Stimulated activated CD4-positive, alpha-beta T cell treated with anti-CD3 and anti-CD28 coated beads, TNF-alpha, amount 100 ng/mL, for 24 hours (primary cell): ENCODE measurements around the gene SH3GLB2.
A peak's percentile ranks its signal among the peaks of the same experiment; 100 is the strongest.
"Not testable (repeated sequence)": the region's sequence is repeated elsewhere in the genome, so short reads cannot be mapped to it uniquely, and the experiment has no call there.

Source experiments
- DNase-seq, 3 experiments: peaks; one replicate each; pipeline ENCODE4 v3.0.0-alpha.2; 2020; ENCODE audit warnings: low read depth in 3 of 3

Gene SH3GLB2

DNA sequence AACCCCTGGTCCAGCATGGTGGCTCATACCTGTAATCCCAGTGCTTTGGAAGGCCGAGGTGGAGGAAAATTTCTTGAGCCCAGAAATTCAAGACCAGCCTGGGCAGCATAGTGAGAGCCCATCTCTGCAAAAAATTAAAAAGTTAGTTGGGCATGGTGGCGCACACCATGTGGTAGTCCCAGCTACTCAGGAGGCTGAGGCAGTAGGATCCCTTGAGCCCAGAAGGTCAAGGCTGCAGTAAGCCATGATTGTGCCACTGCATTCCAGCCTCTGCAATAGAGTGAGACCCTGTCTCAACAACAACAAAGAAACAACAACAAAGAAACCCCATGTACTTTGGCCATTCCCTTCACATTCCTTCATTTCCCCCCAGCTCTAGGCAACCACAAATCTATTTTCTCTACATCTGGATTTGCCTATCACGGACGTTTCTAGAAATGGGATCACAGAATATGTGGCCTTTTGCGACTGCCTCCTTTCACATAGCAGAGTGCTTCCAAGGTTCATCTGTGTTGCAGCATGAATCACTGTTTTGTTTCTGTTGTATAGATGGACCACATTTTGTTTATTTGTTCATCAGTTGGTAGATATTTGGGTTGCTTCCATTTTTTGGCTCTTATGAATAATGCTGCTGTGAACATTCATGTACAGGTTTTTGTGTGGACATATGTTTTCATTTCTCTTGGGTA is 26.2 kb upstream of the SH3GLB2 start:
- no peak for DNase-seq

DNA sequence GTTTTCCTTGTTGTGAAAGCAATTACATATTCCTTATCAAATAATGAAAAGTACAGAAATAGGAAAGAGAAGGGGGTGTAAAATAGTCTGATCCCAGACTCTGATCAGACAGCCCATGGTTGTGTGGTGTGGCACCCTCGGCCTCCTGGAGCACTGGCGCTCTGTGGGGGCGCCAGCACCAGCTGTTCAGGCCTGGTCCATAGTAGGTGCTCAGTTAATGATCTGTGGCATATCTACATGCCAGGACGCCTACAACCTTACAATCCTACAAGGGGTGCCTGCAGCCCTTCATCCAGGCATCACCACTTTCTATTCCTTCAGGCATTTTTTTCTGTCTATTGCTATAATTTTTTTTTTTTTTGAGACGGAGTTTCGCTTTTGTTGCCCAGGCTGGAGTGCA is 24.9 kb upstream of the SH3GLB2 start:
- no peak for DNase-seq

DNA sequence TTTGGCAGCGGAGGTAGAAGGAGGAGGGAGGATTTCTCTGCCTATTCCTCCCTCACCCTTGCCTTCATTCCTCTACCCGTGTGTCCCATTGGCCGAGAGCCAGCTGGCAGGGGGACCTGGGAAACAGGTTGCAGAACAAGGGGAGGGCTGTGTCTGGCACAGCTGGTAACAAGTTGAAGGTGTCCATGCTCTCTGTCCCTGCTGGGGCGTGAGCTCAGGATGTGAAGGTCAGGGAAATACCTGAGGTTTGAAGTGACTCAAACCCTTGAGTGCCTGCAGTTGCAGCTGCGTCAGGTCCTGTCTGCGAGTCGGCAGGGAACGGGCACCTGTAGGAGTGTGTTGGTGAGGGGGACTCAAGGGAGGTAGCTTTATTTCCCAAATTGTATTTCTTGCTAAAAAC is 24.5 kb upstream of the SH3GLB2 start:
- no peak for DNase-seq

DNA sequence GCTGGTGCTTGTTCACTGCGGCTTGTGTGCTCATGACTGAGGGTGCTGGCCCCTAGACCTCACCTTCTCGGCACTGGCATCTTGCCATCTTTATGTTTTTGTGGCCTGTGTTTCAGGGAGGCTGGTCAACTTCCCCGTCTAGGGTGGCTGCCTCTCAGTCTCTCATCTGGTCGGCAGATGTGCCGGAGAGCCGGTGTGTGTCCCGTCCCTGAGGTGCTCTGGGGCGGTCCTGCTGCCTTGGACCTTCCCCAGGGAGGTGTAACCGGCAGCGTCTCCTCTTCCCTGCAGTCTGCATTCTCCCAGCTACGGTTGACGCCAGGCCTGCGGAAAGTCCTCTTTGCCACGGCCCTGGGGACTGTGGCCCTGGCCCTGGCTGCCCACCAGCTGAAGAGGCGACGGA is 13.9 kb upstream of the SH3GLB2 start:
- no peak for DNase-seq

DNA sequence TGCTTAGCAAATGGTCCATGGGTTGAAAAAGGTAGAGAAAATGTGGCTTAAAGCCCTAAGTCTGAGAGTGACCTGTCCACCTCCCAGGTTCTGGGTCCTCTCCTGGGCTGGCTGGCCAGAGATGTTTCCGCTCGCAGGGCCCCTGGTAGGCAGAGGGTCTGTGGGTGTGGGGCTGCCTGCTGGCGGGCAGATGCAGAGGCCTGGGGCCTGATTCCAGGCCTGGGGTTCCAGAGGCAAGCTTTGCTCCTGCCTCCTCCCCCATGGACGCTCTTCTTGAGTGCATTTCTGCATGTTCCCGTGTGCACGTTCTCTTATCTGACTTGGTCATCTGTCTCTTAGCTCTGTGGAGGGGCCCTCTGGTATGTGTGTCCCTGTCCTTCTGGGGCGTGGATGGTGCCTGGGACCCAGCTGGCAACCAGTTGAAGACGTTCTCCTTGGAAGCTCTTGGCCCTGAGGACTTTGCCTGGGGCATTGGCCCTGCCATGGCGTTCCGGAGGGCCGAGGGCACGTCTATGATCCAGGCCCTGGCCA is 12.0 kb upstream of the SH3GLB2 start:
- no peak for DNase-seq

DNA sequence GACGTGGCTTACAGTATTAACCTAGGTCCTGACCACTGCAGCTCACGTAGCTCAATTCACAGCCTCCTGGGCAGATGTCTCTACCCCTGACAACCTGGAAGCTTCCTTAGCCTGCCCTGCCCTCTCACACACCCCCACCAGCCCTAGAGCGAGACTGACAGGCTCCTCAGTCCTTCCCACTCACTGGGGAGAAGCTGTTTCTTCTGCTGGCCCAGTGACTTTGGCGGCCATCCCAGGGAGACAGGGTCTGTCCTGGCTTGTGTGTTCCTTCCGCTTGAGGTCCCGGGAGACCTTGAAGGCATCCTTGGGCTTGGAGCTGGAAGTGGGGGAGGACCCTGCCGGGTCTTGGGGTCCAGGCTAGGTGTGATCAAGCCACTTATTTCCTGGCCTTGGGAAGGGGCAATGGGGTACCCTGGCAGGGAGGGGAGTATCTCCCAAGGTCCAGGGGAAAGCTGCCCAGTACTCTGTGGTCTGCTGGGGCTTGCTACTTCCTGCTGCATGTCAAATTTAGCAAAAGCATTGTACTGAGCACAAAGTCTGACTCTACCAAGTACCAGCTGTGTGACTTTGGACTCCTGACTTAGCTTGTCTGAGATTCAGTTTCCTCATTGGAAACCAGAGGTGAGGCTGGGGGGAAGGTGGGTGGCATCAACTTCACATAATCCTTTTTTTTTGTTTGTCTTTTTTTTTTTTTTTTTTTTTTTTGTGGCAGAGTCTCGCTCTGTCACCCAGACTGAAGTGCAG is 10.2 kb upstream of the SH3GLB2 start:
- no peak for DNase-seq

DNA sequence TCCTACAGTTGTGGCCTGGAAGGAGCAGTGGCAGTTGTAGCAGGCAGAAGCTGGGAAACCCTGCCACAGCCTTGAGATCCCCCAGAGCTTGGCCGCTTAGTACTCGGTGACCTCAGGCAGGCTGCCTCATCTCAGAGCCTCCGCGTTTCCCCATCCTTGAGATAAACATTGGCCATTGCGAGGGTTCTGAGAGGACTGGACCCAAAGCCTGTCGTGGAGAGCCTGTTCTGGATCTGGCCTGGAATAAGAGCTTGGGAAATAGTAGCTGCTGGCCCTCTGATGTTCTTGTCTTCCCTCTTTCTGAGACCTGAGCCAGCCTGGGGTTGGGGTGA is 9.6 kb upstream of the SH3GLB2 start:
- no peak for DNase-seq

DNA sequence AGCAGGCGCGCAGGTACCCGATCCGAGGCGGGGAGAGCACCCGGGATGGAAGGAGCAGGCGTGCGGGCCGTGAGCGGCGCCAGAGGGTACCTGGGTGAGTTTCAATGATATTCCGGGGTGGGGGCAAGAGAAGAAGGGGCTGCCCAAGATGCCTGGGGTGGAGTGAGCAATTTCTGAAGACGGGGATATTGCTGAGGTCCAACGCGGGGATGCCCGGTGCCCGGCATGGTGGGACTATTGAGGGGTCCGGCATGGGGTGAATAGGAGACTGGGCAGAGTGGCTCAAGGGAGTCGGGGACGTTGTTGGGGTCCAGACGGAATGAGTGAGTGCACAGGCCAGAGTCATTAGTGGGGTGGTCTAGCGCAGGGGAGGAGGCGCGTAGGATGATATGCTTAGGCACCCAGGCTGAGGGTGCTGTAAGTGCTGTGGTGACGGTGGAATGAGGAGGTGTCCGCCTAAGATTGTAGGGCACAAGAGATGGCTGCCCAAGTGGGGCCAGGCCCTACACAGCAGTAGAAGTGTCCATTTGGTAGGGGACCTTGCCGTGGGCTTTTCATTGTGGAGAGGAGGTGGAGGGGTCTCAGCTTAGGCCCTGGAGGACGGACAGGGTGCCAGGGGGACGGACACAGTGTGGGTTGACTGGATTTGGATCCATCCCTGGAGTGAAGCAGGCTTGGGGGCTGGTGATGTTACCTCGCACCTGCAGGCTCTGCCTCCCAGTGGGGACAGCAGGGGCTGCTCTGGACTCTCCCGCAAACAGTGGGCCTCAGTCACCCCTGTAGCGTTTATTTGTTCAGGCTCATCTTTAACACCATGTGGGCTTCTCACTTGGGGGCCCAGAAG is 9.0 kb upstream of the SH3GLB2 start:
- no peak for DNase-seq

DNA sequence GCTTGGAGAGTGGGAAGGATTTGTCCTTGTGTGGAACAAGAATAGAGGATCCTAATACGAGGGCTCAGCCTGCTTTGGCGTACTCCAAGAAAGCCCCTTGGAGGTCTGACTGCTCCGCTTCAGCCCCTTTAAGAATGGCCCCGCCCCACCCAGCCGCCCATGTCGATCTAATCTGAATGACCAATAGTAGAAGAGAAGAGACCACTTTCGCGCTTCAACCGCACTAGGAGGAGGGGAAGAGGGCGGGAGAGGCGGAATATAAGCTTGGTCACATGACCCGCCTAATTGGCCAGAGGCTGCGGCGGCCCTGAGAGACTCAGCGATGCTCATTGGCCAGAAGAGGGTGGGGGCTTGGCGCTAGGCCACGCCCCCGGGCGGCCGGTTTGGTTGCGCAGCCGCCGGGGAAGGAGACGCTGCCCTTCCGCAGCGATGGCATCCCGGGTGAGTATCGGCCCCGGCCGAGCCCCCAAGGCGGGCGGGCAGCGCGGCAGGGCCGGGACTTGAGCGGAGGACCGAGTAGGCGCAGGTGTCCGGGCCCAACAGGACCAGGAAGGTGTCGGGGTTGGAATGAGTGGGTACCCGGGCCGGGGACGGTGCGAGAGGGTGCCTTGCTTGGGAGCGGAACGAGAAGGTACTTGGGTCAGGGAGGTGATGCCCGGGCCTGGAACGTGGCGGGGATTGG is 8.3 kb upstream of the SH3GLB2 start, which contains the start of gene MIGA2:
MIGA2 (plus strand) TSS at position 386 of the 682 bp plus-strand sequence. CDS start 3,969 bp downstream, outside the sequence.
- DNase-seq = peak; percentile 84 to 94 (median 91)

DNA sequence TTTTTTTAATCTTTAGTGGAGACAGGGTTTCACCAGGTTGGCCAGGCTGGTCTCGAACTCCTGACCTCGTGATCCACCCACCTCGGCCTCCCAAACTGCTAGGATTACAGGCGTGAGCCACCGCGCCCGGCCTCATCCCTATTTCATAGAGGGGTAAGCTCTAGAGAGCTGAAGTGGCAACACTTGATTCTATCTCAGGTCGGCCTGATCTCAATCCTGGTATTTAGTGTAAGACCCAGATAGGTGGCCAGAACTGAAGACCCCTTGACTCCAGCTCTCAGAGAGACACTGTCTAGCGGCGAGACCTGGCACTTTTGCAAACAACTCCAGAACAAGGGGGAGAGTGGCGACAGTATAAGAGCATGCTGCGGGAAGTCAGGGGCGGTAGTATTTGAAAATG is 7.7 kb upstream of the SH3GLB2 start:
- DNase-seq = not testable (repeated sequence)

DNA sequence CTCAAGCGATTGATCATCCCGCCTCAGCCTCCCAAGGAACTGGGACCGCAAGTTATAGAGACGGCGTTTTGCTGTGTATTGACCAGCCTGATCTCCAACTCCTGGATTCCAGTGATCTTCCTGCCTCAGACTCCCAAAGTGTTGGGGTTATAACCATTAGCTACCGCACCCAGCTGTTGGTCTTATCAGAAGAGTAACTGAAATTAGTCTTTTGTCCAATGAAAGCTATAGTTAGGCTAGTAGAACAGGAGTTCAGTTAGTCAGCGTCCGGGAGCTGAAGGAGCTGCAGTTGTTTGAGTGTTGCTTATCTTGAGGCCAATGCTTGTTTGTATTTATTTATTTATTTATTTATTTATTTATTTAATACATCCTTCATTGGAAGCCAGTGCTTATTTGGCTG is 5.1 kb upstream of the SH3GLB2 start:
- DNase-seq = no peak

DNA sequence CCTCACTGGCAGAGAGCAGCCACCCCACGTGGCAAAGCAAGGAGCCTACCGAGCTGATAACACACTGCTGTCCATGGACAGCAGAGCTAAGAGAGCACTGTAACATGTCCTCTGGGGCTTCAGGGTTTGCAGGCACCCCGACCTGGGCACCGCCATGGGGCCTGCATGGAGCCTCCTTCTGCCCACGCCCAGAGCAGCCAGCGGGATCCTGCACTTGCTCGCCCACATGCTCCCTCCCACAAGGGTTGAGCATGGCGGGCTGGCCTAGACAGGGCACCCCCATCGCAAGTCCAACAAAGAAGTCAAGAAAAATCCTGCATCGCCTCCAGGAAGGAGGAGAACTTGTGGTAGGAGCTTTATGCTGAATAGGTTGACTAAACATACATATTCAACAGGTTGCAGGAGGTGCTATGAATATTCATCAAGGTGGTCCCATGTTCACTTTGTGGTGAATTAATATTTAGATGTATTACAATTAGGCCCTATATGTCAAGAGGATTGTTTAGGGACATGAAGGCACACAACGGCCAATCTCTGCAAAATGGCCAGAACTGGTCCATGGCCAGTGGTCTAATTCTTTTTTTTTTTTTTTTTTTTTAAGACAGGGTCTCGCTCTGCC is 4.5 kb upstream of the SH3GLB2 start:
- no peak for DNase-seq

DNA sequence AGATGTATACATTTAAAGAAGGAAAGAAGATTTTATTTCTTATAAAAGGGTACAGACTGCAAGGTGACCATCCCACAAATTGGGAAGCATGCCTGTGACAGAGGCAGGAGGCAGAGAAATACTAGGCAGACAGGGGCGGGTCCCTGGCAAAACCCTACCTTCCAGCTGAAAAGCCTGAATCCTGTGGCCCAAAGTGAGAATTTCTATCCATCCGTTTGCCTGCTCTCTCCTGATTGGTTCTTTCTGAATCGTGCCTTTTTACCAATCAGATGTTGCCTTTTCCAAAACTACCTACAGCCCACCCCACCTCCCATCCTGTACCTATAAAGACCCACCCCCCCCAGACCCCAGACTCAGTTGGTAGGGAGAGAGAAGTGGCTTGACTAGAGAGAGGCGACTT is 3.4 kb upstream of the SH3GLB2 start:
- DNase-seq = no peak

DNA sequence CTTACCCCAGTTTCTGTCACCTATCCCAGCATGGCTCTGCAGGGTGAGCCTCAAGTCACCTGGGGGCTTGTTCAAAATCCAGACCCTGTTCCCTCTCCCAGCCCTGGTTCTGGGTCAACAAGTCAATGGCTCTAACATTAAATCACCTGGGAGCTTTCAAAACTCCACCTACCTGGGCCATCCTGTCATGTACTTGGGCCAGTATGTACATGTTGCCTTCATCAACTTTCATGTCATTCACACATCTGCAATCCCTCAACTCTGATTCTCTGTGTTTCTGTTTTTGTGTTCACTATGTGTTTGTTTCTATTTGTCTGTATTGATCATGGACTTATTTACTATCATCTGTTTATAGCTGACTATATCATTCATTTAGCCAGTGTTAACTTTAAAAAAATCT is 2.1 kb upstream of the SH3GLB2 start:
- no peak for DNase-seq

DNA sequence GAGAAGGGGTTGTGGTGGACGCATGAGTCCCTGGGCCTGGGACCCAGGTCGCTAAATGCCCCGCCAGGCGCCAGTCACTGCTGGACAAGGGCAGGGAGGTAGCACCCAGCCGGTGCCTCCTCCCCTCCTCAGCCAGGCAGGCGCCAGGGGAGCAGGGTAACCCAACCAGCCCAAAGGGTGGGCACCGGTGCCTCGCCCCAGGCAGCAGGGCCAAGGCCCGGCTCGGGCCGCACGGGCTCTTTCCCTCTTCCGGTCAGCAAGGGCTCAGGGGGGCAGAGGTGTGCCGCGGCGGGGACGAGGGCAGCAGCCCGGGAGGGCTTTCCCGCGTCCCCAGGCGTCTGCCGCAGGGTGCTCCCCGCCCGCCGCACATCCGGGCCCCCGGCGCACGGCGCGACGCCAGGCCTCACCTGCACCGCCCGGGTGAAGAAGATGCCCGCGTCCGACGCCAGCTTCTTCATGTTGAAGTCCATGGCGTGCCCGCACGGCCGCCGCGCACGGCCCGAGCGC is 393 bp downstream of the SH3GLB2 start:
- DNase-seq = peak in 2 of 3 experiments; percentile 37 to 63

DNA sequence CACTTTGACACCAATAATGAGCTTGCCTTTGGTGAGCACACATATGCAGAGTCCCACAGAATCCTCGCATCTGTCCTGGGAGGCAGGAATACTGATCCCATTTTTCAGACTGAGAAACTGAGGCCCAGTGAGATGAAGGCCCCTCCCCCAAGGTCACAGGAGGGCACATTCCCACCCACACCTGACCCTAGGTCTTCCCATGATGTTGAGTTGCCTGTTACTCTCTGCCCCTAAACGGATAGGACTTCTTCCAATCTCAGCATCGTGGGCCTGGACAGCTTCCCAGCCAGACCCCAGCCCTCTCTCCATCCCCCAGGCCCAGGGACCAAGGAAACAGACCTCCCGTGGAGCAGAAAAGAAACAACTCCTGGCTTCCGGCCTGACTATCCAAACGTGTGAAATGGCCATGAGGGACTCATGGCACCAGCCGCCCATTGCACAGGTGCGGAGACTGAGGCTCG is 877 bp downstream of the SH3GLB2 start:
- no peak for DNase-seq

DNA sequence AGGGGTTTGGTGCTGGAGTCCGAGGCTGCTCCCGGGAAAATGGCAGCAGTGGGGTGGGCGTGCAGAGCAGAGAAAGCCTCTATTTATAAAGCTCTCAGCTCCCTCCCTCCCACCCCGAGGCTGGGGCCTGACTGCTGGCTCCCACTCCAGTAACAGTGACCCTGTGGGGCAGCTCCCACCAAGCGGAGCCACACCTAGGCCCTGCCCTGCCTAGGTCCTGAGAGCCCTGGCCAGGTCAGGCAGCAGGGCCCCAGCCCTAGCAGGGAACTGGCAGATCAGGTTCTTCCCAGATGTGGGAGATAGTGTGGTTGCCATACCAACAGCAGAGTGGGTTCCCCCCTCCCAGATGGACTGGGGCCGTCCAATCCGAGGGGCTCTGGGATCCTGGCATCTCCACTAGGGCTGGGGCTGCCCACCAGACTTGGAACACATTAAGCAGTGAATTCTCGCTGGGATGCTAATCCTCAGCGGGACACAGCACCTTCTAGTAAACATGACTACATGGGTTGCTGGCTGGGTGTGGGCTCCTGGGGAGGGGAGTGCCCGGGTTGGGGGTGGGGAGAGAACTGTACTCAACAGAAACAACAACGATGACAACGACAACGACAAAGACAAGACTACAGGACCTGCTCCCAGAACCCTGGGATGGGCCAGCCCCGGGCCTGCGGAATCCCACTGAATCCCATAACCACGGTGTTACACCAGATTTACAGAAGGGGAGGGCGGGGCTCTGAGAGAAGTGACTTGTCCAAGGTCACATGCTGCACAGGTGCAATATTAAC is 1.5 kb downstream of the SH3GLB2 start:
- DNase-seq = no peak

DNA sequence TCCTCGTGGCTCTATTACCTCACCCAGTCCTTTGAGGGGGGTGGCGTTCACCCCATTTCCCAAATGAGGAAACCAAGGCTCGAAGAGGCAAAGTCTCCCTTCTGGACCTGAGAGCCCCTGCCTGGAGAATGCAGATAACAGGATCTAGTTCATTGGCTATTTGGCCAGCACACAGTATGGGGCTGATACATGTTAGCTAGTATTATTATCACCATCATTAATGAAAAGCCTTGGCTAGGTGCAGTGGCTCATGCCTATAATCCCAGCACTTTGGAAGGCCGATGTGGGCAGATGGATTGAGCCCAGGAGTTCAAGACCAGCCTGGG is 4.3 kb downstream of the SH3GLB2 start:
- DNase-seq = no peak

DNA sequence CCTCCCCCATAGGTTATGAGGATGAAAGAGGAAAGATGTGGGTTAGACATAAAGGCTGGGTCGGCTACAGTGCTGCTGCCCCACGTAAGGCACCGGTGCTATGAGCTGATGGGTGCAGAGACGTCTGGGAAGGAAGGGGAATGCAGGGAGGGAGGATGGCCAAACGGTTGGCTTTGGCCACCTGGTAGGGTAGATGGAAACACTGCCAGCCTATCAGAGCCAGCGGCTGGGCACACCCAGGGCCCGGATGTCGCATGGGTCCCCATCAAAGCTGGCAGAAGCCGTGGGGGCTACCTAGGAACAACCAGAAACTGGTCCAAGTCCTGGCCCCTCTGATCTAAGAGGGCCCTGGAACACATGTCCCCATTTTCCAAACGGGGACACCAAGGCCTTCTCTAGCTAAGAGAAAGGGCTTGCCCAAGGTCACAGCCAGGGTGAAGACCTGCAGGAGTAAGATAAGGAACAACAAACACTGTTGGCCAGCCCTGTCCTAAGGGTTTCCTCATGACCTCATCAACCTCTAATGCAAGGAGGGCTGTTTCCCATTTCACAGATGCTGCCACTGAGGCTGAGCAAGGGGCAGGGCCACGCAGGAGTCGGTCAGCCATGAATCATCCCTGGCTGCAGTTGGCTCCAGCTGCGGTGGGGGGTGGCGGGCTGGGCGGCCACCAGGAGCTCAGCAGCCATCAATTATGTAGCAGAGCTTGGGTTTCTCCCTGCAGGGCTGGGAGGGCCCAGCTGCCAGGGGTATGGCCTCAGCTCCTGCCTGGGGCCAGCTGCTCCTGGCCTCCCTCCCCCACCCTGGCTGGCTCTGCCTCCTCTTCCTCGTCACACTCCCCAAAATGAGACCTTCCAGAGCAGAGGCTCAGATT is 4.9 kb downstream of the SH3GLB2 start:
- no peak for DNase-seq
